Measurements from ENCODE around the gene NDRG3.
"Not testable (repeated sequence)": the region's sequence is repeated elsewhere in the genome, so short reads cannot be mapped to it uniquely, and the experiment has no call there.

The NDRG3 gene

DNA sequence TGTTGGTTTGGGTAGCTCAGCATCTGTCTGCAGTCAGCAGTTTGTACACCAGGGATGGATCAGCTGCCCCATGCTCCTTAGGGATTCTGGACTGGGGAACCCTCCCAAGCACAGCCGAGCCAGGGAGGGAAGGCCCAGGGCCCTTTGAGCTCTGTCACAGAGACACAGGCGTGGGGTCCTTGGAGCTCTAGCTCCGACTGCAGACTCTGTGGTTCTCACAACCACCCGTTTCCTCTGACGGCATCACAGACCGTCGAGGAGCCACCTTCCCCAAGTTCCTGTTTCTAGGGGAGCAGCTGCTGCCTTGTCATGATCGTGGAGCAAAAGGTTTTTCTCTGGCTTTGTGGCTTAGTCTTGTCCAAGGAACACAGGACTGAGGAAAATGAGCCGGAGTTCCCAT is 99.9 kb downstream of the NDRG3 start, which contains the start of gene SLA2:
TSS of gene SLA2 (minus strand) at position 199 of the 400 bp plus-strand sequence. CDS start 4,861 bp downstream, outside the sequence.
- Histone ChIP-seq H3K36me3 (ENCODE audit: control insufficient read depth in 2 of 2, insufficient read depth in 2 of 2, low read length in 2 of 2) (no peaks in the 10 kb centered on the region), H3K4me3 (ENCODE audit: low read length in 2 of 2) (peak within 1 kb of the TSS in 1 of 2 donors; percentile 3), H3K27ac (ENCODE audit: low read length) (no peak within 1 kb of the TSS), H3K9me3 (ENCODE audit: control insufficient read depth in 2 of 2, low read length in 2 of 2) (no peaks in the 10 kb centered on the region), H3K9ac (ENCODE audit: low read length in 2 of 2) (no peak within 1 kb of the TSS), H3K27me3 (ENCODE audit: control insufficient read depth in 1 of 2, insufficient read depth in 2 of 2, low read length in 2 of 2) (no peaks in the 10 kb centered on the region), H3K4me1 (ENCODE audit: control insufficient read depth, insufficient read depth, low read length) (no peaks in the 10 kb centered on the region)

DNA sequence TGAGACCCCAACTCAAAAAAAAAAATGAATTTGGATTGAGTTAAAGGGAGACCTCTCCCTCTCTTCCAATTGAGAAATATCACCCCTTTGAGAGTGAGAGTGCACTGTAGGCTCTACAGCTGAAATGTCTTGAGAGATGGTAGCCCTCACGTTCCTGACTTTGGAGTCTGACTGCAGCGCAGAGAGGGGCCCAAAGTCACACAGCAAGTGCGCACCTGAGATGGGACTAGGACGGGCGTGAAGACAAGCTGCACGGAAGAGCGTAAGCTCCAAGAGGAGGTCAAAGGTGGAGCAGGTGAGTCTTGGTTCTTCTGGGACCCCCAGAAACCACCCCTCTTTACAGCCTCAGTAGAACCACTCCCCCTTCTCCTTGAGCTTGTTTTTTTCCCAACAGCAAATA is 100.5 kb downstream of the NDRG3 start:
- Histone ChIP-seq H3K36me3 (ENCODE audit: control insufficient read depth in 2 of 2, insufficient read depth in 2 of 2, low read length in 2 of 2) (no peaks in the 10 kb centered on the region), H3K9me3 (ENCODE audit: control insufficient read depth in 2 of 2, low read length in 2 of 2) (no peaks in the 10 kb centered on the region), H3K4me1 (ENCODE audit: control insufficient read depth, insufficient read depth, low read length) (no peaks in the 10 kb centered on the region), H3K27ac (ENCODE audit: low read length) (no peak overlapping the region), H3K9ac (ENCODE audit: low read length in 2 of 2) (no peak overlapping the region), H3K4me3 (ENCODE audit: low read length in 2 of 2) (no peak overlapping the region), H3K27me3 (ENCODE audit: control insufficient read depth in 1 of 2, insufficient read depth in 2 of 2, low read length in 2 of 2) (no peaks in the 10 kb centered on the region)

DNA sequence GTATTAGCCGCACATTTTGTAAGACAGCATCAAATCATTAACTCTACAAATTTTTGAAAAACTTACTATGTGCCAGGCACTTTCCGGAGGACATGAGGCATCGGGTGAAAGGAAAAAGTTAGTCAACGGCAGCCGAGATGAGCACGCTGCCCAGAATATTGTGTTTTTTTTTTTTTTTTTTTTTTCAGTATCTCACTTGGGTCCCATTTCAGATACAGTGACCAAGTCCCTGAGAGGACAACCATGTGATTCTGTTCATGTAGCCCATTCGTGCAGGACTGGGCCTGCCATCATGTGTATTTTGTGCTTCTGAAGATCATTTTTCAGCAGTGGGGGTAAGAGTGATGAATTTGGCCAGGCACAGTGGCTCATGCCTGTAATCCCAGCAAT is 101.2 kb downstream of the NDRG3 start:
- Histone ChIP-seq H3K27ac (ENCODE audit: low read length) (no peak overlapping the region), H3K36me3 (ENCODE audit: control insufficient read depth in 2 of 2, insufficient read depth in 2 of 2, low read length in 2 of 2) (no peaks in the 10 kb centered on the region), H3K4me1 (ENCODE audit: control insufficient read depth, insufficient read depth, low read length) (no peaks in the 10 kb centered on the region), H3K9ac (ENCODE audit: low read length in 2 of 2) (no peak overlapping the region), H3K27me3 (ENCODE audit: control insufficient read depth in 1 of 2, insufficient read depth in 2 of 2, low read length in 2 of 2) (no peaks in the 10 kb centered on the region), H3K9me3 (ENCODE audit: control insufficient read depth in 2 of 2, low read length in 2 of 2) (no peaks in the 10 kb centered on the region), H3K4me3 (ENCODE audit: low read length in 2 of 2) (no peak overlapping the region)

DNA sequence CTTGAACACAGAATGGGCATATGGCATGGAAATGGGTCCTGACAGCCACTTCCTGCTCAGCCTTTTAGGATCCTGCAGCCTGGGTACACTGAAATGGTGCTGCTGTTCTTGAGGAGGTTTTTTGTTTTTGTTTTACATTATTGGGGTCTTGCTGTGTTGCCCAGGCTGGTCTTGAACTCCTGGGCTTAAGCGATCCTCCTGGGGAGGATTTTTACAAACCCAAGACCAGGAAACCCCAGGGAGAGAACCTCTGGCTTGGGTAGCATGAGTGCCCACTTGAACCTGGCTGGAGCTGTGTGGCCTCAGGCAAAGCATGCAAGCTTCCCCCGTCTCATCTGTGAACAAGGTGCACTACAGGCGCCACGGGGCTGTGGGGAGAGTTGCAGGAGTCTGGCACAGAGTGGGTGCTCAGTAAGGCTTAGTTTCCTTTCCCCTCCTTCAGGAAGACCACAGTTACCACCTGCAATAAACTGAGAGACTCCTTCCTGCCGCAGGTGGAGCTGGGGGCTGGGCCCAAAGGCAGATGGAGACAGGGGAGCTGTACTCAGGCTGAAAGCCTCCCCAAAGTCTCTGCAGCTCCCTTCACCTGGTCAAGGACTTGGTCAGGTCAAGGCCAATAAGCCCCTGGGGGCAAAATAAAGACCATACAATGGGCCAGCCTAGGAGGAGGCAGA is 101.7 kb downstream of the NDRG3 start:
- H3K4me1 ChIP-seq (ENCODE audit: control insufficient read depth, insufficient read depth, low read length): no peaks in the 10 kb centered on the region
- H3K36me3 ChIP-seq (ENCODE audit: control insufficient read depth in 2 of 2, insufficient read depth in 2 of 2, low read length in 2 of 2): no peaks in the 10 kb centered on the region
- H3K9me3 ChIP-seq (ENCODE audit: control insufficient read depth in 2 of 2, low read length in 2 of 2): no peaks in the 10 kb centered on the region
- H3K4me3 ChIP-seq (ENCODE audit: low read length in 2 of 2): no peak overlapping the region
- H3K27ac ChIP-seq (ENCODE audit: low read length): no peak overlapping the region
- H3K27me3 ChIP-seq (ENCODE audit: control insufficient read depth in 1 of 2, insufficient read depth in 2 of 2, low read length in 2 of 2): no peaks in the 10 kb centered on the region
- no peak overlapping the region for H3K9ac ChIP-seq (ENCODE audit: low read length in 2 of 2)

DNA sequence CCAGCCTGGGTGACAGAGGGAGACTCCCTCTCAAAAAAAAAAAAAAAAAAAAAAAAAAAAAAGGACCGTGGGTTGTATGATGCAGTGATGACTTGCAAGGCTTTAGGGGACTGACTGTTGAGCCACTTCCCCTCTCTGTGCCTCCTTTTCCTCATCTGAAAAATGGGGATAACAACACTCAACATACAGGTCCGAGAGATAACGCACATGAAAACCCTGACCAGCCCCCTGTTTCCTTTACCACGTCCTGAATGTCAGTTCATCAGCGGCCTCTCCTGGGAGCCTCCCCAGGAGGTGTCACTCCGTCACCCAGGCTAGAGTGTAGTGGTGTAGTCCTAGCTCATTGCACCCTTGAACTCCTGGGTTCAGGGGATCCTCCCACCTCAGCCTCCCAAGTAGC is 103.8 kb downstream of the NDRG3 start:
- Histone ChIP-seq H3K27ac (ENCODE audit: low read length) (no peak overlapping the region), H3K36me3 (ENCODE audit: control insufficient read depth in 2 of 2, insufficient read depth in 2 of 2, low read length in 2 of 2) (no peaks in the 10 kb centered on the region), H3K4me3 (ENCODE audit: low read length in 2 of 2) (no peak overlapping the region), H3K9me3 (ENCODE audit: control insufficient read depth in 2 of 2, low read length in 2 of 2) (no peaks in the 10 kb centered on the region), H3K27me3 (ENCODE audit: control insufficient read depth in 1 of 2, insufficient read depth in 2 of 2, low read length in 2 of 2) (no peaks in the 10 kb centered on the region), H3K4me1 (ENCODE audit: control insufficient read depth, insufficient read depth, low read length) (no peaks in the 10 kb centered on the region), H3K9ac (ENCODE audit: low read length in 2 of 2) (no peak overlapping the region)

DNA sequence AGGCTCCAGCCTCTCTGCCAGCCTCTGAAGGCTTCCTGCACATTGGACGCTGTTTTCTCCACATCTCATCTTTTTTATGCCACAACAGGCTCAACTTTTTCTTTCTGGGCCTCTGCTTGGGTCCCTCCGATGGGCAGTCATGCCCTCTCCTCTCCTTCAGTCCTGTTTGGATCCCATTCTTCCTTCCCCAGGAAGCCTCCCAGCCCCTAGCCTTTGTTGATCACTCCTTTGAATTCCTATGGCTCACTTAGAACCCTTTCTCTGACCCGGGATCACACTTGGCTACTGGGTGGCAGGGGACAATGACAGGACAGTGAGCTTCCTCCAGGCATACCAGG is 104.4 kb downstream of the NDRG3 start:
- Histone ChIP-seq H3K27ac (ENCODE audit: low read length) (no peak overlapping the region), H3K36me3 (ENCODE audit: control insufficient read depth in 2 of 2, insufficient read depth in 2 of 2, low read length in 2 of 2) (no peaks in the 10 kb centered on the region), H3K9ac (ENCODE audit: low read length in 2 of 2) (no peak overlapping the region), H3K4me3 (ENCODE audit: low read length in 2 of 2) (no peak overlapping the region), H3K9me3 (ENCODE audit: control insufficient read depth in 2 of 2, low read length in 2 of 2) (no peaks in the 10 kb centered on the region), H3K4me1 (ENCODE audit: control insufficient read depth, insufficient read depth, low read length) (no peaks in the 10 kb centered on the region), H3K27me3 (ENCODE audit: control insufficient read depth in 1 of 2, insufficient read depth in 2 of 2, low read length in 2 of 2) (no peaks in the 10 kb centered on the region)

DNA sequence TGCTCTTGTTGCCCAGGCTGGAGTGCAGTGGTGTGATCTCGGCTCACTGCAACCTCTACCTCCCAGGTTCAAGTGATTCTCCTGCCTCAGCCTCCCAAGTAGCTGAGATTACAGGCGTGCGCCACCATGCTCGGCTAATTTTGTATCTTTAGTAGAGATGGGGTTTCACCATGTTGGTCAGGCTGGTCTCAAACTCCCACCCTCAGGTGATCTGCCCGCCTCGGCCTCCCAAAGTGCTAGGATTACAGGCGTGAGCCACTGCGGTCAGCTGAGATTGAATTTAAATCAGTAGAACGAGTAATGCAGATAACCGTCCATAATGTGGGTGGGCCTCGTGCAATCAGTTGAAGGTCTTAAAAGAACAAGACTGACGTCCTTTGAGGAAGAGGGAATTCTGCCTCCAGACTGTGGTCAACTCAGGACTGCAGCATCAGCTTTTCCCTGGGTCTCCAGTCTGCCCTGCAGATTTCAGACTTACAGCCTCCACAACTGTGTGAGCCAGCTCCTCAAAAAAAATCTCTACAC is 107.0 kb downstream of the NDRG3 start:
- not testable (repeated sequence) for H3K27me3 ChIP-seq (ENCODE audit: control insufficient read depth in 1 of 2, insufficient read depth in 2 of 2, low read length in 2 of 2); H3K27ac ChIP-seq (ENCODE audit: low read length); H3K36me3 ChIP-seq (ENCODE audit: control insufficient read depth in 2 of 2, insufficient read depth in 2 of 2, low read length in 2 of 2); H3K4me3 ChIP-seq (ENCODE audit: low read length in 2 of 2); H3K9me3 ChIP-seq (ENCODE audit: control insufficient read depth in 2 of 2, low read length in 2 of 2); H3K4me1 ChIP-seq (ENCODE audit: control insufficient read depth, insufficient read depth, low read length); H3K9ac ChIP-seq (ENCODE audit: low read length in 2 of 2)

DNA sequence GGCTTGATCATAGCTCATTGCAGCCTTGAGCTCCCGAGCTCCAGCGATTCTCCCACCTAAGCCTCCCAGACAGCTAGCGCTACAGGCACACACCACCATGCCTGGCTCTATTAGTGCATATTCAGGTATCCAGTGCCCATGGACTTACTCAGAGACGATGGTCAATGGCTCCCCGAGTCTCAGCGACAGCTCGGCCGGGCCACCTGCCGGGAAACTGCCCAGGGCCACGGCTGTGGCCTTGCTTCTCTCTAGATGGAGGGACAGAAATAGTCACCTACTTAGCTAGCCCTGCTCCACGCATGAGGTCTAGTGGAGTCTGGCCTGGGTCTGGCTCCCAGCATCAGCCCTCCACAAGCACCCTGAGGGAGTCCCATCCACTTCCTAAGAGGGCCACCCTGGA is 111.5 kb downstream of the NDRG3 start:
- H3K27me3 ChIP-seq (ENCODE audit: control insufficient read depth in 1 of 2, insufficient read depth in 2 of 2, low read length in 2 of 2): no peaks in the 10 kb centered on the region
- no peaks in the 10 kb centered on the region for H3K9me3 ChIP-seq (ENCODE audit: control insufficient read depth in 2 of 2, low read length in 2 of 2)
- H3K36me3 ChIP-seq (ENCODE audit: control insufficient read depth in 2 of 2, insufficient read depth in 2 of 2, low read length in 2 of 2): no peaks in the 10 kb centered on the region
- no peak overlapping the region for H3K27ac ChIP-seq (ENCODE audit: low read length)
- H3K4me1 ChIP-seq (ENCODE audit: control insufficient read depth, insufficient read depth, low read length): no peaks in the 10 kb centered on the region
- no peak overlapping the region for H3K4me3 ChIP-seq (ENCODE audit: low read length in 2 of 2)
- H3K9ac ChIP-seq (ENCODE audit: low read length in 2 of 2): no peak overlapping the region

DNA sequence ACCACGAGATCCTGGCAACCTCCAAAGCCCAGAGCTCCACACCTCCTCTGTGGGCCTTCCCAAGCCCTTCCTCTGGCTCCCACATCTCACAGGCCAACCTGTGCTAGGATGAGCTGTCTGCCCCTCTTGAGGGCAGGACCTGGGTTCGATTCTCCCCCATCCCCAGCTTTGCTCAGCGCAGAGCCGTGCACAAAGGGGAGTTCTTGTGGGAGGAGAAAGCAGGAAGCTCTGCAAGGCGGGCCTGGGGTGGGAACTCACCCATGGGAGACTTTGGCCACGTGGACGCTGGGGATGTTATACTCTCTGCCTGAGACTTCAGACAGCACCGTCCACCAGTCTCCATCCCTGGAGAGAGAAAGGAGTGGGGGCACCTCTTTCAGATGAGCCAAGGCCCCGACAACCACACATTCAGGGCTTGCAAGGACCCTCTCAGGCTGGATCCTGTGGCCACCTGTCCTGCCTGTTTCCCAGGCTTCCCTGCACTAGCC is 112.6 kb downstream of the NDRG3 start:
- no peaks in the 10 kb centered on the region for H3K9me3 ChIP-seq (ENCODE audit: control insufficient read depth in 2 of 2, low read length in 2 of 2)
- H3K27ac ChIP-seq (ENCODE audit: low read length): no peak overlapping the region
- no peak overlapping the region for H3K9ac ChIP-seq (ENCODE audit: low read length in 2 of 2)
- no peaks in the 10 kb centered on the region for H3K27me3 ChIP-seq (ENCODE audit: control insufficient read depth in 1 of 2, insufficient read depth in 2 of 2, low read length in 2 of 2)
- no peaks in the 10 kb centered on the region for H3K4me1 ChIP-seq (ENCODE audit: control insufficient read depth, insufficient read depth, low read length)
- H3K4me3 ChIP-seq (ENCODE audit: low read length in 2 of 2): no peak overlapping the region
- H3K36me3 ChIP-seq (ENCODE audit: control insufficient read depth in 2 of 2, insufficient read depth in 2 of 2, low read length in 2 of 2): no peaks in the 10 kb centered on the region

DNA sequence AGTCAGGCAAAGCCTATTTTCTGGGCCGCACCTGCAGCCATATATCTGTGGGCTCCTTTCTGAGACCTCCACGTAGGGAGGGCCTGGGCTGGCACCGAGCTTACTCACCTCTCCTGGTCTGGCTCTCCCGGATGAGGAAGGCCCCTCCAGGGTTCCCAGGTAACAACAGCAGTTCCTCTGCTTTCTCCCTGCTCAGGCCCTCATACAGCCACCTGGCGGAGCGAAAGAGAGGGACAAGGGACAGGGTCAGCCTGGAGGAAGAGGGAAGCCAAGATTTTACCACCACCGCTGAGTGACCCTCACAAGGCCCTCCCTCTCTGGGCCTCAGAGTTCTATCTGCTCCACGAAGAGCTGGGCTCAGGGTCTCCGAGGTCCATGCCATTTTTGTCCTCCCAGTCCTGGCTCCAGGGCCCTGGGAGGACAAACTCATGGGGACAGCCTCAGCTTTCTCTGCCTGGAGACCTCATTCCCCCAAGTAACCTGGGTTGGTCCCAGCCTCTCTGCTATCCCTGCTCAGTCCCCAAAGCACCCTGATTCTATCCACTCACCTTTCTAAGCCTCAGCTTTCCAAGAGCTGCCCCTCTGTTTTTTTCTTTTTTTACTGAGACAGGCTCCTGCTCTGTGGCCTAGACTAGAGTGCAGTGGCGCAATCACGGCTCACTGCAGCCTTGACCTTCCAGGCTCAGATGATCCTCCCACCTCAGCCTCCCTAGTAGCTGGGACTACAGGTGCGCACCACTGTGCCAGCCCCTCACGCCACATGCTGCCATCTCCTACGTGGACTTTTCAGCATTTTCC is 113.2 kb downstream of the NDRG3 start:
- Histone ChIP-seq H3K27ac (ENCODE audit: low read length) (no peak overlapping the region), H3K9me3 (ENCODE audit: control insufficient read depth in 2 of 2, low read length in 2 of 2) (no peaks in the 10 kb centered on the region), H3K9ac (ENCODE audit: low read length in 2 of 2) (no peak overlapping the region), H3K4me1 (ENCODE audit: control insufficient read depth, insufficient read depth, low read length) (no peaks in the 10 kb centered on the region), H3K4me3 (ENCODE audit: low read length in 2 of 2) (no peak overlapping the region), H3K36me3 (ENCODE audit: control insufficient read depth in 2 of 2, insufficient read depth in 2 of 2, low read length in 2 of 2) (no peaks in the 10 kb centered on the region), H3K27me3 (ENCODE audit: control insufficient read depth in 1 of 2, insufficient read depth in 2 of 2, low read length in 2 of 2) (no peaks in the 10 kb centered on the region)

DNA sequence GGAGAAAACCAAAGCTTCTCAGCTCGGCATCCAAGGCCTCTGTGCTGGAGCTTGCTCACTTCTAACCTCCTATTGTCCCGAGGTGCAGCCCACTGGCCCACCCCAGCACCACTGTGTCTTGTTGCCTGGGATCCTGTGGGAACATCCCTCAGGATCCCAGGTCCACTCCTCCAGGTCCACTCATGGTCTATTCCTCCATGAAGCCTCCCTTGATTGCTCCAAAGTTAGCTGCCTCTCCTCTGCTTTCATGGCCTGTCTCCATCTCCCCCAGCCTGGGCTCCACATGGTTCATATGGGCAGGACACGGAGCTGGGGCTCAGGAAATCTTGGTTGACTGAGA is 113.8 kb downstream of the NDRG3 start:
- no peaks in the 10 kb centered on the region for H3K4me1 ChIP-seq (ENCODE audit: control insufficient read depth, insufficient read depth, low read length)
- H3K4me3 ChIP-seq (ENCODE audit: low read length in 2 of 2): no peak overlapping the region
- no peaks in the 10 kb centered on the region for H3K27me3 ChIP-seq (ENCODE audit: control insufficient read depth in 1 of 2, insufficient read depth in 2 of 2, low read length in 2 of 2)
- H3K9ac ChIP-seq (ENCODE audit: low read length in 2 of 2): no peak overlapping the region
- no peaks in the 10 kb centered on the region for H3K9me3 ChIP-seq (ENCODE audit: control insufficient read depth in 2 of 2, low read length in 2 of 2)
- no peaks in the 10 kb centered on the region for H3K36me3 ChIP-seq (ENCODE audit: control insufficient read depth in 2 of 2, insufficient read depth in 2 of 2, low read length in 2 of 2)
- no peak overlapping the region for H3K27ac ChIP-seq (ENCODE audit: low read length)

Measured in stomach smooth muscle (tissue), 2 donors.